ENCODE data around the gene MLKL. TPM values are rescaled to one million over a fixed set of nuclear protein-coding genes. Genes with fewer than 3 reads are reported as not detected.

MLKL gene
- total RNA-seq, 3 donors from 2014 or later = 10.5 to 23.4 (median 18.0) TPM

Other genes with a start within 250 kb of the MLKL start
- gene GLG1, start 93.7 kb downstream of the MLKL start, total RNA-seq = 100 to 1,000 TPM in 1 of 3 donors, 10 to 100 TPM in 2; 91.3 to 122 (median 99.7) TPM
- 10 to 100 TPM; 19.0 to 27.9 (median 25.7) TPM for gene RFWD3, start 34.0 kb downstream of the MLKL start, total RNA-seq
- 10 to 100 TPM; 17.3 to 60.0 (median 44.0) TPM for gene FA2H, start 74.0 kb upstream of the MLKL start, total RNA-seq